H54 (cell line): Measurements from ENCODE around the gene MRRF.
"Not testable (repeated sequence)": the region's sequence is repeated elsewhere in the genome, so short reads cannot be mapped to it uniquely, and the experiment has no call there.

ENCODE experiments used
- DNase-seq: peaks from one replicate; pipeline ENCODE4 v3.0.0; 2011; ENCODE audit warnings: low spot score, mixed read lengths; ENCODE audit not compliant: insufficient read length
- FAIRE-seq: peaks from 3 replicates; lab custom pipeline; 2011; peaks lifted over from hg19 to GRCh38; lab: Jason Lieb, UNC
- POLR2A ChIP-seq: IDR thresholded peaks from 2 replicates; pipeline ENCODE4 v1.6.1; 2011; ENCODE audit warnings: low read depth, mild to moderate bottlenecking, low read length

Gene MRRF

GRCh38 chr9:122350577-122351355 lies 86.1 kb downstream of the MRRF start:
- peak; percentile 86 for FAIRE-seq
- DNase-seq, result peak; percentile 99
- TF ChIP-seq POLR2A, result no peak

DNA sequence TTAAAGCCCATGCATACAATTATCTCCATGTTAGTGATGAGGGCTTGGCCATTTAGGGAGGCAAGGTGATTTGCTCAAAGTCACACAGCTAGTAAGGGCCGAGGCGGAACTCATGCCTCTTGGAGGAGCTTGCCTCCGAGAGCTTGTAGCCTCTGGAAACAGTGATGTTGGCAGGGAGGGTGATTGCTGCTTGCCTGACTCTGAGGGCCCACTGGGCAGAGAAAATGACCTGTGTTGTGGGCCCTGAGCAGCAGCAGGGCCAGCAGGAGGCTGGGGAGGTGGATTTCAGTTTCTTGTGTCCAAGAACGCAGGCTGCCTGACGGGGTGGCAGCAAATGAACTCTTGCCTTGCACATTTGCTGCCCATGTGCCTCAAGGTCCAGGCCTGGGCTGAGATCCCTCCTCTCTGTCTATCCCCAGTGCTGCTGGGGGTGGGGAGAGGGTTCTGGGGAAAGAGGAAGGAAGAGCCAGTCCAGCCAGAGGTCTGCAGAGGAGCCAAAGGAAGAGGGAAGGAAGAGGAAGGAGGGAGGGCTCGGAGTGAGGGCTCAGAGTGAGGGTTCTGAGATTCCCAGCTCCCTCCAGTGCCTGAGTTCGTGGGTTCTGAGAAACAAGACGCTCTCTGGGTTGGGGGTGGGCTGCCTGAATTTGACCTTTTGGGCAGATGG lies 90.0 kb downstream of the MRRF start:
- no peak for FAIRE-seq
- no peak for DNase-seq
- TF ChIP-seq POLR2A, result no peak

DNA sequence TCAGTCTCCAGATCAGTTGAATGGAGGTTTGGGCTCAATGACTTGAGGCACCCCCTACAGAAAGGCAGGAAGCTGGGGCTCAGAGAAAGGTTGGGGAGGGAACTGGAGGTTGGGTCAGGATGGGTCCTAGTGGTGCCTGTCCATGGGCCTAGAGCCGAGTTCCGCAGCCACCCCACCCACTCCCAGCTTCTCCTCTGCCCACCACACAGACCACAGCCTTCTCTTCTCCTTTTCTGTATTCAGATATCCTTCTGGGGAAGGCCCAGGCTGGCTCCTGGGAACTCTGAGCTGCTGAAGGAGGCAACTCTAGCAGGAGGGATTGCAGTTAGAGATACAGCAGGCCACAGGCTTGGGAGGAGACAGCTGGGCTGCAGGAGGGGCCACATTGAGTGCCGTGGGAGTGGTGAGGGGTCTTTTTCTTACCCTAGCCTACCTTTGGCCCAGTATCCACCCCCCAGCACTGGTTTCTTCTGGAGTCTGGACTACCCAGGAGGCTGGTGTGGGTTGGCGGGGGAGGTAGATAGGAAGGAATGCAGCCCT lies 90.7 kb downstream of the MRRF start:
- no peak for TF ChIP-seq POLR2A
- no peak for FAIRE-seq
- DNase-seq, result no peak

GRCh38 chr9:122356627-122357026 lies 91.9 kb downstream of the MRRF start:
- DNase-seq (no peak), FAIRE-seq (no peak)
- no peak for TF ChIP-seq POLR2A

DNA sequence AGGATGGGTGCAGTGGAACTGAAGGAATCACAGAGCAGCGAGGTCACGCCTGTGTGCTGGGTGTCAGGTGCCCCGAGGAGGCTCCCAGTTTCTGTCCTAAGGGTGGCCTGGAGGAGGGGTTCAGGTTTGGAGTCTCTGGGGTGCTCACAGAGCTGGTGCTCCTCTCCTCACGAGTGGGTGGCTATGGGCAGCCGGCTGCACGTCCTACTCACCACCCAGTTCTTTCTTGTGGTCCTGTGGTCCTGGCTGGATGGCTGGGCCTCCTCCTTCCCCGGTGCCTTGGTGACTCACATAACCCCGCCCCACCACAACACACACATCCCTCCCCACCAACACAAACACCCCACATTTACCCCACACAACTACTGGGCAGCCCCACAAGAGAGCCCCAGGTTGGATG lies 96.2 kb downstream of the MRRF start:
- TF ChIP-seq POLR2A, result no peak
- DNase-seq (peak; percentile 44), FAIRE-seq (no peak)

DNA sequence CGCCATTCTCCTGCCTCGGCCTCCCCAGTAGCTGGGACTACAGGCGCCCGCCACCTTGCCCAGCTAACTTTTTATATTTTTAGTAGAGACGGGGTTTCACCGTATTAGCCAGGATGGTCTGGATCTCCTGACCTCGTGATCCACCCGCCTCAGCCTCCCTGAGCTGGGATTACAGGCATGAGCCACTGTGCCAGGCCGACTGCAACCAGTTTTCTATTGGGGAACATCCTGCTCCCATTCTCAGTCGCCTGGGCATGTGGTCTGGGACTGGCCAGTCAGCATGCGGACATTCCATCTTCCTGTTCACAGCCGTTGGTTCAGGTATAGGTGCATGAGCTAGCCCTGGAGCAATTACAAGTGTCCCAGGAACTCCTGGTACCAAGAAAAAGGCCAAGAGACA lies 98.4 kb downstream of the MRRF start:
- DNase-seq, FAIRE-seq: not testable (repeated sequence)

DNA sequence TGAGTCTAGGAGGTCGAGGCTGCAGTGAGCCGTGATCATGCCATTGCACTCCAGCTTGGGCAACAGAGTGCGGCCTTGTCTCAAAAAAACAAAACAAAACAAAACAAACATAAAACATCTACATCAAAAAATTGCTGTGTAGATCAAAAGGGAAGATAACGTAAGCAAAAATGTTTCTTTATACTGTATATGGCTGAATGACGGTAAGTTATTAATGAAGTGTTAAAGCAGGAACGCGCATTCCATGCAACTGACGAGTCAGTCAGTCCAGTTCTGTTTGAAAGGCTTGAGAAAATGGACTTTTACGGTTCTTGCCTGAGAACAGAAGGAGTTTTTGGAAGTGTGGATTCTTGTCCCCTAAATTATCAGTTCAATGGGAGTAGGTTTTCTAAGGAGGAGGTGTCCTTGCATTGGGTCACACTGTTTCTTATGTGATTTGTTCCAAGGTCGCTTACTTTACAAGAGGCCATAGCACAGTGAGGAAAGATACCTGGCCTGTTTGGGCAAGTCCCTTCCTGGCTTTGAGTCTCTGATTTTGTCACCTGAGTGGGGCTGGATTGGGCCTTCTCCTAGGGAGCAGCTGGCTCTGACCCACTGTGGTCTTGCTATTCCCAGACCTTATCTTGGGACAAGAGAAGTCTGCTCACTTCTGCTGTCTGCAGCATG lies 99.6 kb downstream of the MRRF start:
- TF ChIP-seq POLR2A, result no peak
- no peak for FAIRE-seq
- no peak for DNase-seq

- TF ChIP-seq POLR2A, result no peak
- no peak for DNase-seq
- no peak for FAIRE-seq
Observed at GRCh38 chr9:122364783-122365150, 100.1 kb downstream of the MRRF start.

GRCh38 chr9:122366074-122366660 lies 101.5 kb downstream of the MRRF start:
- TF ChIP-seq POLR2A, result no peak
- no peak for FAIRE-seq

DNA sequence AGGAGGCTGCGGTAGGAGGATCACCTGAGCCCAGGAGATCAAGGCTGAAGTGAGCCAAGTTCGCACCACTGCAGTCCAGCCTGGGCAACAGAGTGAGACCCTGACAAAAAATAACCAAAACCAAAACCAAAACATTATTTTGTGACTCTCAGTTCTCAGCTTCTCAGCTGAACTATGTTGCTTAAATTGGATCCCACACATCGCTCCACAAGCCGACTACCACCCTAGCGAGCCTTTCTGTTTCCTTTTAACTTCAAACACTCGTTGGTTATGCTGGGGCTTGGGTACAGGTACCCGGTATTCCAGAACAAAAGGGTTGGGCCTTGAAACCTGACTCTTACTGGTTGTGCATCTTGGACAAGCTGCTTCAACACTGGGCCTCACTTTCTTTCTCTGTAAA lies 102.4 kb downstream of the MRRF start:
- DNase-seq (no peak), FAIRE-seq (no peak)
- no peak for TF ChIP-seq POLR2A

More at GRCh38 chr9:122366074-122366660, 101.5 kb downstream of the MRRF start:
- no peak for DNase-seq

GRCh38 chr9:122367774-122368460 lies 103.2 kb downstream of the MRRF start:
- no peak for FAIRE-seq
- no peak for TF ChIP-seq POLR2A
- DNase-seq, result no peak

GRCh38 chr9:122368642-122369041 lies 104.0 kb downstream of the MRRF start:
- no peak for FAIRE-seq
- TF ChIP-seq POLR2A, result no peak

DNA sequence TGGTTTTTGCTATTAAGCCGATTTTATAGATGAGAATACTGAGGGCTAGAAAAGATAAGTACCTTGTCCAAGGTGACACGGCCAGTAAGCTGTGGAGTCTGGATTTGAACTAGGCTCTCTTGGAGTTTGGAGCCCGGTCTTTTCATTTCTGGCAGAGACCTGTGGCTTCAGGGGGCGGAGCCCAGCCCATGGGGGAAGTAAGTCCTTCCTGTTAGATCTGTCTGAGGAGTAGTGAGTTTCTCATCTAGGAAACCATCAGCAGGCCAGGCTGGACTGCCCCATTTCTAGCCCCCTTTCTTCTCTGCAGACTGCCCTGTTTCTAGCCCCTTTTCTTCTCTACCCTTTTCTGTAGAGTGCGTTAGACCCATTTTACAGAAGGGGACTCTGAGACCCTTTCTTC lies 105.6 kb downstream of the MRRF start:
- no peak for FAIRE-seq
- DNase-seq, result no peak
- no peak for TF ChIP-seq POLR2A

More at GRCh38 chr9:122368642-122369041, 104.0 kb downstream of the MRRF start:
- DNase-seq, result no peak
